ENCODE data around the gene CAPZB.

CAPZB gene

DNA sequence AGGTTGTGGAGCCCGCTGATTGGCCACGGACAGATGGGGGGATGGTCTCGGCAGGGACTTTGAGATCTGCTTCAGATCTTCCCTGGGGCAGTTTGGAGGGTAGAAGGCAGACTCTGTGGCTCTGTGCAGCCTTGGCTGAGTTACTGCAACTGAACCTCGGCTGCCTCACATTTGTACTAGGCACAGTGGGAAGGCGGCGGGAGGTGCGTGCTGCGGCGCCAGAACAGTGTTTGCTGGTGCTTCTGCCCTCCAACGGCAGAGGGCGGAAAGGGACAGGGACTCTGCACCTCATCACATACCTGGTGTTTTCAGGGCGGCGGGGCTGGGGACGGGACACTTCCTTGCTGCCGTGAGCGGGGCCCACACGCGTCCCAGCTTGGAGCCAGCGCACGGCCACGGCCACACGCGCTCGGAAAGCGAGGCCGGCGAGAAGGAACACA is 147.0 kb downstream of the CAPZB start:
- no peak for TF ChIP-seq GATA1 (IDR thresholded peaks at IDR 0.05; ENCODE audit: low read depth, low read length)
- TF ChIP-seq POLR2A (IDR thresholded peaks at IDR 0.05; ENCODE audit: low read length), result no peak
- DNase-seq, result no peak

DNA sequence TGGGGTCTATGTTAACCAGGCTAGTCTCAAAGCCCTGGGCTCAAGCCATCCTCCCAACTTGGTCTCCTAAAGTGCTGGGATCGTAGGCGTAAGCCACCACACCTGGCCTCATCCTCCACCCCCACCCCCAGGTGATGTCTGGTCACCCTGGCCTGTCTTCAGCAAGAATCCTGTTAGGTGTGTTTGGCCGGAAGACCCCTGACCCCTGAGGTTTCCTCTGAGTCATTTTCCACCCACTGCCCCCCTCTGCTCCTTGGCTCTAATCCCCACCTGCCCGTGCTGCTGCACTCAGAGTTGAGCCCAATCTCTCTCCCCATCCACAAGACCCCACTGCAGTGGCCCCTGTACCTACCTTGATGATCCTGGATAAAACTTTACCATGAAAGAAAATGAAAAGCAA is 148.1 kb downstream of the CAPZB start:
- no peak for TF ChIP-seq POLR2A (IDR thresholded peaks at IDR 0.05; ENCODE audit: low read length)
- TF ChIP-seq GATA1 (IDR thresholded peaks at IDR 0.05; ENCODE audit: low read depth, low read length), result no peak
- DNase-seq, result no peak

DNA sequence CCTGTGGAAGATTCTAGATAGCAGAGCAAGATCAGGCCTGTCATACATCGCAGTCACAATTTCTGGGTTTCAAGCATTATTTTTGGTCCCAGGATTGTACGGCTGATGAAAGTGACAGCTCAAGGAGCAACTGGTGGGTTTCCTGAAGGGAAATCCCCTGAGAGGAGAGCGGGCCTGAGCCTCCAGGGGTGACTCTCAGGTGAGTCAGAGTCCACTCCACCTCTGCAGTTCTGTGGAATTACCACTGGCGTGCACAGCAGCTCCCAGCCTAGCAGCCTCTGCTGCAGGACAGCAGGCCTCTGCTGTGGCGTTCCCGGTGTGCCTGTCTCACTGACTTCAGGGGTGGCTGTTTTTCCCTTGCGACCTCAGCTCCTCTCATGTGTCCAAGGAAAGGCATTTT is 148.8 kb downstream of the CAPZB start:
- no peak for DNase-seq

DNA sequence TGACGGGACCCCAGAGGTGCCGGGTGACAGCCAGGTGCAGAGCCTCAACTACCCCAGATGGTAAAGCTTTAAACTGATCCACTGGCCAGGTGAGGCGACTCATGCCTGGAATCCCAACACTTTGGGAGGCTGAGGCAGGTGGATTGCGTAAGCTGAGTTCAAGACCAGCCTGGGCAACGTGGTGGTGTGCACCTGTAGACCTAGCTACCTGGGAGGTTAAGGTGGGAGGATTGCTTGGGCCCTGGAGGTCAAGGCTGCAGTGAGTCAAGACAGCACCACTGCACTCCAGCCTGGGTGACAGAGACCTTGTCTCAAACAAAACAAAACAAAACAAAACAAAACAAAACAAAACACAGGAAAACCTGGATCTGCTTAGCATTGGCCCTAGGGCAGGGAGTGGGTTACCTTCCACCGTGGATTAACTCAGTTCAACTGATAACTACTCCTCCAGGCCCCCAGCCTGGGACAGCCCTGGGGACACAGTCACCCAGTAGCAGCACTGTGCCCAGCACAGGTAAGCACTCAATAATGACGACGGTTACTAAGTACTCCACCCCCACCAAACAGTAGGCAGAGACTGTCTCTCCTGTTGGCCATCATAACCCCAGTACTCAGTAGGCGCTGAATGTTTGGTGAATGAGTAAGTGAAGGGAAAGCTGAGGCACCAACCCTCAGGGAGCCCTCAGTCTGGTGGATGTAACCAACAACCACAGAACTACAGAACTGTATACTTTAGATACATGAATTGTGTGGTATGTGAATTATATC is 151.6 kb downstream of the CAPZB start:
- DNase-seq, result no peak
- TF ChIP-seq GATA1 (IDR thresholded peaks at IDR 0.05; ENCODE audit: low read depth, low read length), result no peak
- TF ChIP-seq POLR2A (IDR thresholded peaks at IDR 0.05; ENCODE audit: low read length), result no peak

More for the DNA sequence above, 148.8 kb downstream of the CAPZB start:
- no peak for TF ChIP-seq GATA1 (IDR thresholded peaks at IDR 0.05; ENCODE audit: low read depth, low read length)
- no peak for TF ChIP-seq POLR2A (IDR thresholded peaks at IDR 0.05; ENCODE audit: low read length)

DNA sequence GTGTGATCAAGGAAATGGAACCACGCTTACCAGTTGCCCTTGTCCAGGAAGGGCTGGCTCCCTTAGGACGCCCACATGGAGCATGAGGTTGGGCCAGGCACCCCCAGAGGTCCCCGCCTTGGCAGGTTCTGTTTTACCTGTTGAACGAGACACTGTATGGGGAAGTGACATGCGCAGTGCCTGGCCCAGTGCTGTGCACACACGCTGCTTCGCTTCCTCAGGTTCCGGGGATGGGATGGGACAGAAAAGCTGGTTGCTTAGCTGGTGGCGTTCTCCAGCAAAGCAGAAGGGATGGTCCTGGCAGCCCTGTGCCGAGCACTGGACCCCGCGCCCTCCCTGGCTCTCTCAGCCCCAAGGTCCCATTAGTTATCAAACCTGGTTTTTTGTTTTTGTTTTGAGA is 152.5 kb downstream of the CAPZB start:
- TF ChIP-seq POLR2A (IDR thresholded peaks at IDR 0.05; ENCODE audit: low read length) (no peak), GATA1 (IDR thresholded peaks at IDR 0.05; ENCODE audit: low read depth, low read length) (no peak)
- DNase-seq, result no peak

GRCh38 chr1:19331262-19331878 is 154.0 kb downstream of the CAPZB start:
- no peak for DNase-seq
- no peak for TF ChIP-seq POLR2A (IDR thresholded peaks at IDR 0.05; ENCODE audit: low read length)
- no peak for TF ChIP-seq GATA1 (IDR thresholded peaks at IDR 0.05; ENCODE audit: low read depth, low read length)

DNA sequence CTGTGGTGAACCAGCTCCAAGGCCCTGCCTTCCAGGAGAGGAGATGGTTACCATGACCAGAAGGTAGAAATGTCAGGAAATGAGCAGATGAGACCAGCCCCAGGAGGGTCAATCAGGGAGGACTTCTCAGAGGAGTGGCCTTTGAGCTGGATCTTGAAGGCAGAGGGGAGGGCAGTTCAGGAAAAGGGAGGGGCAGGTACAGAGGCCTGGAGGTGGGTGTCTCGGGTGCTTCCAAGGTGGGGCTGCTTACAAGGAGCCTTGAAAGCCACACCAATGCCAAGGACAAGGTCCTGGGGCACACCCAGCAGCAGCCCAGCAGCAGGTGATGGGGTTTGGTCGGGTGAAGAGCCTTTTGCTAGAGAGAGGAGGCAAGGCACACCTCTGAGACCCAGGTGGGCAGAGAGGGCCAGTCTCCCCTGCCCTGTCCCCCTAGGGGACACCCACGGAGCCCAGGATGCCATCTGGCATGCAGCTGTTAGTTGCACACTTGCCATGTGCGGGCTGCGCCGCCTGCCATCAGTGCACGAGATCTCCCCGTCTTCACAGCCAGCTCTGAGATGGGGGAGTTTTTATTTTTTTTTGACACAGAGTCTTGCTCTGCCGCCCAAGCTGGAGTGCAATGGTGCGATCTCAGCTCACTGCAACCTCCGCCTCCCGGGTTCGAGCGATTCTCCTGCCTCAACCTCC is 154.7 kb downstream of the CAPZB start:
- TF ChIP-seq GATA1 (IDR thresholded peaks at IDR 0.05; ENCODE audit: low read depth, low read length) (no peak), POLR2A (IDR thresholded peaks at IDR 0.05; ENCODE audit: low read length) (no peak)
- DNase-seq, result no peak

GRCh38 chr1:19329611-19330010 is 155.7 kb downstream of the CAPZB start:
- TF ChIP-seq GATA1 (IDR thresholded peaks at IDR 0.05; ENCODE audit: low read depth, low read length) (no peak), POLR2A (IDR thresholded peaks at IDR 0.05; ENCODE audit: low read length) (no peak)
- DNase-seq, result no peak

DNA sequence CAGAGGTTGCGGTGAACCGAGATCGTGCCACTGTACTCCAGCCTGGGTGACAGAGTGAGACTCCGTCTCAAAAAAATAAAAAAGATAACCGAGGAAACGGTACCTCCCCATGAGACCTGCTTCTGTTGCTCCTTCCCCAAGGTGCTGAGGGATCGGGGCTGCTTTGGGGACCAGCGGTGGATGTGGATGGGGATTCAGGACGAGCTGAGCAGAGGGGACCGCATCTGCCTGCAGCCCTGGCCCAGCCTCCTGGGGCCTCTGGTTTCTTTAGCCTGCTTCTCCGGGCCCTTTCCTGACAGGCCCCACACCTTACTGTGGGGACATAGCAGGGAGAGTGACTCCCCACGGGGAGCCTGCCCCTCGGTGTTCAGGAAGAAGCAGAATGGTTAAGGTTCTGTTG is 156.2 kb downstream of the CAPZB start:
- DNase-seq, result no peak
- TF ChIP-seq POLR2A (IDR thresholded peaks at IDR 0.05; ENCODE audit: low read length) (no peak), GATA1 (IDR thresholded peaks at IDR 0.05; ENCODE audit: low read depth, low read length) (no peak)

GRCh38 chr1:19328486-19328885 is 156.9 kb downstream of the CAPZB start:
- TF ChIP-seq POLR2A (IDR thresholded peaks at IDR 0.05; ENCODE audit: low read length), result no peak
- DNase-seq, result no peak

DNA sequence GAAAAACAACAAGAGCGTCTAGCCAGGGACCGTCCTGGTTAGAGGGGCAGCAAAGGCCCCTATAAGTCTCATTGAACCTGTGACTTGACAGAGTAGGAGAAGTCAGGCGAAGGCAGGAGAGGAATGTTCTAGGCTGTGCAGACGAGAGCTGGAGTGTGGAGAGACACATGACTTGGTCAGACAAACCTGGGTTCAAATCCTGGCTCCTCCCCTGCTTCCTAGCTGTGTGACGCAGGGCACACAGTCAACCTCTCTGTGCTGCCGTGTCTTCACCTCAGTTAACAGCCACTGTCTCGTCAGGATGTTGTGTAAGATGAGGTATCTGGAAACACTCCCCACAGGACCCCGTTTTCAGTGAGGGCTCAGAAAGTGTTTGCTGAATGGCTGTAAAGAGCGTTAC is 157.6 kb downstream of the CAPZB start:
- TF ChIP-seq GATA1 (IDR thresholded peaks at IDR 0.05; ENCODE audit: low read depth, low read length) (no peak), POLR2A (IDR thresholded peaks at IDR 0.05; ENCODE audit: low read length) (no peak)
- DNase-seq, result no peak

GRCh38 chr1:19327301-19327700 is 158.0 kb downstream of the CAPZB start:
- DNase-seq, result no peak
- TF ChIP-seq GATA1 (IDR thresholded peaks at IDR 0.05; ENCODE audit: low read depth, low read length) (no peak), POLR2A (IDR thresholded peaks at IDR 0.05; ENCODE audit: low read length) (no peak)

- TF ChIP-seq POLR2A (IDR thresholded peaks at IDR 0.05; ENCODE audit: low read length), result no peak
- no peak for DNase-seq
These were observed 158.6 kb downstream of the CAPZB start for GRCh38 chr1:19326748-19327065.

DNA sequence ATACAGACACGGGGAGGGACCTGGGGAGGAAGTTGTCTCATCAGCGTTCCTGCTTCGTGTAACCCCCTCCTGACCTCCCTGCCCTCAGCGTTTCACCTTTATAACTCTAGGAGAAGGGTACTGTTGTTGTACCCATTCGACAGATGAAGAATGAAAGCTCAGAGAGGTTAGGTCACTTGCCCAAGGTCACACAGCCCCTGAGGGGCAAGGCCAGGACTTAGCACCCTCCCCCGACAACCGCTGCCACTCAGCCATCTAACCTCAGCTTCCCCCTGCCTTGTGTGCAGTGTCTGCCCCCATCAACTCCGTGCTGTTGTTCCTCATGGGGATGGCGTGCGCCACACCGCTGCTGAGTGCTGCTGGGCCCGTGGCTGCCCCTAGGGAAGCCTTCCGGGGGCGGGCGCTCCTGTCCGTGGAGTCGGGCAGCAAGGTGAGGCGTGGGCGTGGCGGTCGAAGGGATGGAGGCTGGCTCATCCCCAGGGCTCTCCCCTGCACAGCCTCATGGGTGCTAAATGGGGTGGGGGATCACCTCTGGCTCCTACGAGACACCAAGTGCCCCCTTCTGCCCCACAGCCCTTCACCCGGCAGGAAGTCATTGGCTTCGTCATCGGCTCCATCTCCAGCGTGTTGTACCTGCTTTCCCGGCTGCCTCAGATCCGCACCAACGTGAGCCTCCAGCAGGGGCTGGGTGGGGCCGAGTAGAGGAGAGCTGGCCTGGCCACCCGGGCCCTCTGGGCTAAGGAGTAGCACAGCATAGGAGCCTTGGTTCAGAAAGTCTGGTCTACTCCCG is 159.2 kb downstream of the CAPZB start:
- TF ChIP-seq GATA1 (IDR thresholded peaks at IDR 0.05; ENCODE audit: low read depth, low read length) (no peak), POLR2A (IDR thresholded peaks at IDR 0.05; ENCODE audit: low read length) (no peak)
- DNase-seq, result no peak

Measured in erythroblast (primary cell).